Smooth muscle cell (in vitro differentiated cells): Measurements from ENCODE around the gene FAM83F. TPM values are rescaled to one million over a fixed set of nuclear protein-coding genes. Genes with fewer than 3 reads are reported as not detected.

Experiments
- DNase-seq: peaks from one replicate; lab custom pipeline; 2025; ENCODE audit not compliant: unreplicated experiment; lab: John Stamatoyannopoulos, UW
- H2AFZ ChIP-seq: fragments of 200-600 bp; sonication (generic); 2 replicates; pipeline ENCODE4 v1.6.0; 2016; ENCODE audit warnings: antibody characterized with exemption, low read depth, mild to moderate bottlenecking
- H3F3A ChIP-seq: fragments of 200-600 bp; sonication (generic); 2 replicates; pipeline ENCODE4 v1.6.0; 2017; ENCODE audit warnings: antibody characterized with exemption, low read depth
- H3K27ac ChIP-seq: fragments of 200-600 bp; sonication (generic); 2 replicates; pipeline ENCODE4 v1.5.1; 2016; ENCODE audit warnings: low read depth, mild to moderate bottlenecking
- H3K27me3 ChIP-seq: fragments of 200-600 bp; sonication (generic); 2 replicates; pipeline ENCODE4 v1.6.1; 2016; ENCODE audit warnings: low read depth, mild to moderate bottlenecking
- H3K36me3 ChIP-seq: fragments of 200-600 bp; sonication (generic); 2 replicates; pipeline ENCODE4 v1.5.1; 2016; ENCODE audit warnings: low read depth
- H3K4me1 ChIP-seq: fragments of 200-600 bp; sonication (generic); 2 replicates; pipeline ENCODE4 v1.5.1; 2016; ENCODE audit warnings: low read depth
- H3K4me2 ChIP-seq: fragments of 200-600 bp; sonication (generic); 2 replicates; pipeline ENCODE4 v1.6.0; 2016; ENCODE audit warnings: mild to moderate bottlenecking
- H3K4me3 ChIP-seq: fragments of 200-600 bp; sonication (generic); 2 replicates; pipeline ENCODE4 v1.5.1; 2016; ENCODE audit warnings: mild to moderate bottlenecking
- H3K79me2 ChIP-seq: fragments of 200-600 bp; sonication (generic); 2 replicates; pipeline ENCODE4 v1.6.0; 2016; ENCODE audit warnings: low read depth, mild to moderate bottlenecking
- H3K9ac ChIP-seq: fragments of 200-600 bp; sonication (generic); 2 replicates; pipeline ENCODE4 v1.6.0; 2016; ENCODE audit warnings: low read depth
- H3K9me3 ChIP-seq: fragments of 200-600 bp; sonication (generic); replicated peaks from 2 replicates; pipeline ENCODE4 v1.5.1; 2016; ENCODE audit warnings: low read depth
- H4K20me1 ChIP-seq: fragments of 200-600 bp; sonication (generic); 2 replicates; pipeline ENCODE4 v1.6.0; 2016; ENCODE audit warnings: low read depth
- WGBS: methylation state at CpG from one replicate; pipeline ENCODE4 v1.1.7; 2016; ENCODE audit warnings: low lambda C conversion rate; 5-methylcytosine and 5-hydroxymethylcytosine counted together
- polyA plus RNA-seq: library from polyadenylated mRNA; unstranded; fragments of >200 nt; fragmentation: Nextera tagmentation; extraction: Ambion mirVana; gene quantifications from 2 replicates; pipeline ENCODE4 v1.2.1, GENCODE V29; 2016
- total RNA-seq: library from RNA; depleted of rRNA; stranded (reverse); fragments of >200 nt; gene quantifications from 2 replicates; pipeline ENCODE4 v1.2.3, GENCODE V29; 2014
- TF ChIP-seq, protein P1 (sequence below): fragments of 200-600 bp; sonication (generic); IDR thresholded peaks from 2 replicates; pipeline ENCODE4 v1.5.1; 2017; ENCODE audit warnings: borderline replicate concordance, mild to moderate bottlenecking, antibody characterized with exemption; ENCODE audit not compliant: insufficient read depth, poor library complexity, severe bottlenecking

Gene FAM83F
- total and polyA plus RNA-seq, 2 experiments from 2014 or later: 1.4 to 1.6 TPM

DNA sequence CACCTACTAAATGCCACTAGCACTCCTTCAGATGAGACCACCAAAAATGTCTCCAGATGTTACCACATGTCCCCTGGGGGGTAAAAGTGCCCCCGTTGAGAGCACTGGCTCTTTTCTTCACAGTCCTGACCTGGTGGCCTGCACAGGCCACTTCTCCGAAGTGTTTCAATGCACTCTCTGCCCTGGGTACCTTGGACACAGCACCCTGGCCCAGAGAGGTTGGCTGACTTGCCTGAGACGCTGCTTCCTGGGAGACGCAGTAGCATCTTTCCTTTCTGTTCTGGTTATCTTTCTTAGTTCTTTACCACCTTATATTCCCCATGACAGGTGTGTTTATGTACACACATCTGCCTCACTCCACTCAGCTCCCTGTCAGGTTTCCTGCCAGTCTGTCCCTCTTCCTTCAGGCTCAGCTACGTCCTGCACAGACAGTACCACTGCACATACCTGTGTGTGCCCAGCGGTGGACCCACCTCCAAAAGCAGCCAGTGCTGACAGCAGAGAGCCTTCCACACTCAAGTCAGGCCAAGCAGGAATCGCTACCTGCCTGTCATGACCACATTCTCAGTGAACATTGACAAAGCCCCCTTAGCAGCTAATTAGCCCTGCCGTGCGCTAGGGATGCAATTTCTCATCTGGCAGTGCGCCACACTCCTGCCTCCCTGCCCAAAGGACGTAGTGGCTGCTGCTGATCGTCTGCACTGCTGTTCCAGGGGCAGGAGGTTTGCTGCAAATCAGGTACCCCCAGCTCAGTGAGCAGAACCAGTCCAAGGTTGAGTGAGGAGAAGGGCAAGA, 39.0 kb downstream of the FAM83F start:
- 85% methylated on average over 12 of the region's 12 CpGs for WGBS
- no peaks in the 10 kb centered on the region for H3K4me1 ChIP-seq
- H2AFZ ChIP-seq: no peak overlapping the region
- H3K9ac ChIP-seq: no peak overlapping the region
- no peaks in the 10 kb centered on the region for H3K79me2 ChIP-seq
- no peak overlapping the region for H3K4me2 ChIP-seq
- no peaks in the 10 kb centered on the region for H3F3A ChIP-seq
- no peaks in the 10 kb centered on the region for H3K36me3 ChIP-seq
- no peaks in the 10 kb centered on the region for H3K9me3 ChIP-seq
- no peaks in the 10 kb centered on the region for H4K20me1 ChIP-seq
- H3K27ac ChIP-seq: no peak overlapping the region
- TF ChIP-seq, protein P1, sequence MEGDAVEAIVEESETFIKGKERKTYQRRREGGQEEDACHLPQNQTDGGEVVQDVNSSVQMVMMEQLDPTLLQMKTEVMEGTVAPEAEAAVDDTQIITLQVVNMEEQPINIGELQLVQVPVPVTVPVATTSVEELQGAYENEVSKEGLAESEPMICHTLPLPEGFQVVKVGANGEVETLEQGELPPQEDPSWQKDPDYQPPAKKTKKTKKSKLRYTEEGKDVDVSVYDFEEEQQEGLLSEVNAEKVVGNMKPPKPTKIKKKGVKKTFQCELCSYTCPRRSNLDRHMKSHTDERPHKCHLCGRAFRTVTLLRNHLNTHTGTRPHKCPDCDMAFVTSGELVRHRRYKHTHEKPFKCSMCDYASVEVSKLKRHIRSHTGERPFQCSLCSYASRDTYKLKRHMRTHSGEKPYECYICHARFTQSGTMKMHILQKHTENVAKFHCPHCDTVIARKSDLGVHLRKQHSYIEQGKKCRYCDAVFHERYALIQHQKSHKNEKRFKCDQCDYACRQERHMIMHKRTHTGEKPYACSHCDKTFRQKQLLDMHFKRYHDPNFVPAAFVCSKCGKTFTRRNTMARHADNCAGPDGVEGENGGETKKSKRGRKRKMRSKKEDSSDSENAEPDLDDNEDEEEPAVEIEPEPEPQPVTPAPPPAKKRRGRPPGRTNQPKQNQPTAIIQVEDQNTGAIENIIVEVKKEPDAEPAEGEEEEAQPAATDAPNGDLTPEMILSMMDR: no peak
- DNase-seq: no peak
- no peak overlapping the region for H3K4me3 ChIP-seq
- H3K27me3 ChIP-seq: peaks cover 7% of the 10 kb centered on the region

DNA sequence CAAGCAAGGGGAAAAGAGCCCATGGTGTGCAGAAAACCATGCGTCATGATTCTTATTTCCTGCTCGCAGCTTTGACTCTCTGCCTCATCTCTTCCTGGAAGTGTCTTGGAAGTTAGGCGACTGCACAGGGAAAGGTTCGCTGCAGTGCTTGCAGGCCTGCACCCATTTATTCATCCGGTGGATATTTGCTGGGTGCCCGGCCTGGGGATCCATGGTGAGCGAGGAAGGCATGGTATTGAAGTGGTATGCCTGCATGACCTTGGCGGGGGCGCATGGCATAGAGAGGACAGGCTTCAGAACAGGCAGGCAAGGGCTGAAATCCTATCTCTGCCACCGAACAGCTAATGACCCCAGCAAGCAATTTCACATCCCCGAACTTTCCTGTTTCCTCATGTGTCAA, 40.6 kb downstream of the FAM83F start:
- Histone ChIP-seq H3K79me2 (no peaks in the 10 kb centered on the region), H3K4me1 (no peaks in the 10 kb centered on the region), H3K9ac (no peak overlapping the region), H3K4me2 (no peak overlapping the region), H3K4me3 (no peak overlapping the region), H4K20me1 (no peaks in the 10 kb centered on the region), H2AFZ (no peak overlapping the region), H3K27me3 (peaks cover 20% of the 10 kb centered on the region), H3K27ac (no peak overlapping the region), H3K36me3 (no peaks in the 10 kb centered on the region), H3F3A (no peaks in the 10 kb centered on the region), H3K9me3 (no peaks in the 10 kb centered on the region)
- no peak for DNase-seq
- TF ChIP-seq, protein P1: no peak
- WGBS: 95% methylated on average over 11 of the region's 11 CpGs

DNA sequence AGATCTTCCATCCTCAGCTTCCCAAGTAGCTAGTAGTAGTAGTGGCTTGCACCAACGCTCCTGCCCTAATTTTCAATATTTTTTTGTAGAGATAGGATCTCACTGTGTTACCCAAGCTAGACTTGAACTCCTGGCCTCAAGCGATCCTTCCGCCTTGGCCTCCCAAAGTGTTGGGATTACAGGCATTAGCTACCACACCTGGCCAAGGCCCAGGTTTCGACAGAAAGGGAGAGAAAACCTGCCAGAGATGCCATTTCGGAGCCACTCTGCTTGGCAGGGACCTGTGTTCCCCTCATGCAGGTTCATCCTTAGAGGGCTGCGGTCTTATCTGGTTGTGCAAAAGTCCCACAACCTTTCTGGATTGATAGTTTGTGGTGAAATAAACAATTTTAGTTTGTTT, 41.4 kb downstream of the FAM83F start:
- H3K79me2 ChIP-seq: no peaks in the 10 kb centered on the region
- no peak overlapping the region for H3K4me3 ChIP-seq
- peaks cover 22% of the 10 kb centered on the region for H3K27me3 ChIP-seq
- no peaks in the 10 kb centered on the region for H3K36me3 ChIP-seq
- no peaks in the 10 kb centered on the region for H3F3A ChIP-seq
- DNase-seq: no peak
- no peak overlapping the region for H2AFZ ChIP-seq
- no peaks in the 10 kb centered on the region for H4K20me1 ChIP-seq
- no peaks in the 10 kb centered on the region for H3K4me1 ChIP-seq
- no peak overlapping the region for H3K4me2 ChIP-seq
- 82% methylated on average over 6 of the region's 6 CpGs for WGBS
- no peak overlapping the region for H3K27ac ChIP-seq
- TF ChIP-seq, protein P1: no peak
- no peak overlapping the region for H3K9ac ChIP-seq
- no peaks in the 10 kb centered on the region for H3K9me3 ChIP-seq
